Fibroblast of skin of left biceps (primary cell): ENCODE measurements around the gene TMEM176B.

ENCODE experiments used
- DNase-seq, 2 experiments: peaks; one replicate each; pipeline ENCODE4 v3.0.0-alpha.2; 2013; ENCODE audit warnings: low read depth in 2 of 2

The TMEM176B gene

GRCh38 chr7:150799741-150800580 is at the start of gene TMEM176B:
Gene TMEM176B, minus strand, starts transcription at chr7:150800364. Its CDS starts 3,795 bp downstream, at chr7:150796569.
- no peak for DNase-seq

DNA sequence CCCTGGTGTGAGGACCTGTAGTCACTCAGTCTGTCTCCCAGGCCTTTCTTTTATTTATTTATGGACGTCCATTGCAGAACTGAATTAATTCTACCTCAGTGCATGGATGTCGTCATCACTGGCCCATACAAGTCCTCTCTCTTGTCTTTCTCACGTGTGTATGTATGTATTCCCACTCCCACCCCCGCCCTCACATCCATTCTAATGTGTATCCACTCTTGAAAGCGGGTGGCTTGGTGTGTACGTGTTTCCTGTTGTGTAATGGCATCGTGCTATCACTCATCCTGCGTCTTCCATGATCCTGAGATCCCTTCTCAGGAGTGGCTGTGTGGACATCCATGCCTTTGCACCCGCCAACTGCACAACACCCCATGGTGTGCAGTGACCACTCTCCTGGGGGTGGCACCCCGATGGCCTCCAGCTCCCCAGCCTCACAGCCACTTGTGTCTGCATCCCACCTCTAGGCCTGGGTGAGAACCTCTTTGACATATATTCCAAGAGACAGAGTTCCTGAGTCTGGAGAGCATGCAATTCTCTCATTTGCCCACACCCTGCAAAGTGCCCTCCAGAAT is 49.1 kb upstream of the TMEM176B start:
- no peak for DNase-seq

DNA sequence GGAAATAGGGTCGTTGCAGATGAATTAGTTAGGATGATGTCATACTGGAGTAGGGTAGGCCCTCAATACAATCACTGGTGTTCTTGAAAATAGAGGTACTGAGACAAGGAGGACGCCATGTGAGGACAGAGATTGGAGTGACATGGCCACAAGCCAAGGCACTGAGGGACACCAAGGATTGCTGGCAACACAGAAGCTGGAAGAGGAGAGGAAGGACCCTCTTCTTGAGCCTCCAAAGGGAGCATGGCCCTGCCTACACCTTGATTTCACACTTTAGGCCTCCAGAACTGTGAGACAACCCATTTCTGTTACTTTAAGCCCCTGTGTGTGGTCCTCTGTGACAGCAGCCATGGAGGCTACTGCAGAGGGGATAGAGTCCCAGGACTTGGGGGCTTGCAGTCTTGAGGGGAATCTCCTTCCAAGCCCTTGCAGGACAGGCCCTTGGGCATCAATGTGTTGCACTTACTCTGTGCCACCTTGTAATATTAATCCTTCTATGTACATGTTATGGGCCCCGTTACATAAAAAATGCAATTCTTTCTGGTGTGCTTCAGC is 48.5 kb upstream of the TMEM176B start:
- DNase-seq = no peak

- DNase-seq = no peak
Observed at GRCh38 chr7:150848111-150848510, 47.9 kb upstream of the TMEM176B start.

GRCh38 chr7:150847536-150847935 is 47.4 kb upstream of the TMEM176B start:
- no peak for DNase-seq

DNA sequence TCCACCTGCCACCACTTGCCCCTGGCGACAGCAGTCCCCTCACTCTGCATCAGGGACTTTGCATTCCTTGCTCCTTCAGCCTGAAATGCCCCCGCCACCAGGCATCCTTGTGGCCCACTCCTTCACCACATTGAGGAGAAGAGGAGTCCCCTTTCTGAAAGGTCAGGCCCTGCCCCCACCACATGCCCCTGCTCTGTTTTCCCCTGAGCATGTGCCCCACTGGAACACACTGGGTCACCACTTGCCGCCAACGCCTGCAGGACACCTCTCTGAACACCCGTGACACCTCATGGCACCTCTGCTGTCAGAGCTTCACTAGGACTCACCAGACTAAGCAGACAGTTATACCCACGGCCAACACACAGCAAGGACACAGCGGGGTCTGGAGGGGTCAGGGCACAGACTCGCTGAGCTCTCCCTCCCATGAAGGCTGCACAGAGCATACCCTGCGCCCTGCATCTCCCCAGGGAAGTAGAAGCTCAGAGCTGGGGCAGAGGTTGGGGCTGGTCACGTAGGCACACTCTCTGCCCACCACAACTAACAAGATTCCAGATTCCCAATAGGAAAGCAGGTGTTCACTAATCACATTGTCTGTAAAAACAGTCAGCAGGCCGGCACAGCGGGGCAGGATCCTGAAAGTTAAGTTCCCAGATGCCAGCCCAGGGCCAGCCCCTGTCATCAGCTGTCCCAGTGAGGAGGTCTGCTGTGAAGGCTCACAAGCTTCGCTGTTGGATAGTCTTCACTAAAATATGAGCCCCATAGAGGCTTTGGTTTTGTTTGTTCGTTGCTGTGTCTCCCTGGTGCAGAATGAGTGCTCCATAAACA is 46.3 kb upstream of the TMEM176B start:
- no peak for DNase-seq

- no peak for DNase-seq
Observed at GRCh38 chr7:150845421-150845861, 45.3 kb upstream of the TMEM176B start.

- DNase-seq = no peak
Observed at GRCh38 chr7:150842716-150843115, 42.6 kb upstream of the TMEM176B start.

DNA sequence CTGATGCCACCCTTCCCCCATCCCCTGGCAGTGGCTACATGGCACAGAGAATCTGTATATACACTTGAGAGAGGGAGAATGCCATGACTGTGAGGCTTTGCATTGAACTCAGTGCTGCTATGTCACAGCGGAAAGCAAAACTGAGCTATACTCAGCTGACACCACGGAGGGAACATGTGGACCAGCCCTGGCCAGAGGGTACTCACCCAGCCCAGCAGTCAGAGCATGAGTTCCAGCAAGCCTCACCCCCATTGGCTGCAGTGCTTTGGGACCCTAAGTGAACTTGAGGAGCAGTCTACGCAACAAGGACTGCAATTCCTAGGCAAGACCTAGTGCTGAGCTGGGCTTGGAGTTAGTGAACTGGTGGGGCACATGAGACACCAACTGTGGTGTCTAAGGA is 41.9 kb upstream of the TMEM176B start:
- DNase-seq = no peak

- DNase-seq = no peak
Observed at GRCh38 chr7:150838965-150839650, 38.9 kb upstream of the TMEM176B start.

DNA sequence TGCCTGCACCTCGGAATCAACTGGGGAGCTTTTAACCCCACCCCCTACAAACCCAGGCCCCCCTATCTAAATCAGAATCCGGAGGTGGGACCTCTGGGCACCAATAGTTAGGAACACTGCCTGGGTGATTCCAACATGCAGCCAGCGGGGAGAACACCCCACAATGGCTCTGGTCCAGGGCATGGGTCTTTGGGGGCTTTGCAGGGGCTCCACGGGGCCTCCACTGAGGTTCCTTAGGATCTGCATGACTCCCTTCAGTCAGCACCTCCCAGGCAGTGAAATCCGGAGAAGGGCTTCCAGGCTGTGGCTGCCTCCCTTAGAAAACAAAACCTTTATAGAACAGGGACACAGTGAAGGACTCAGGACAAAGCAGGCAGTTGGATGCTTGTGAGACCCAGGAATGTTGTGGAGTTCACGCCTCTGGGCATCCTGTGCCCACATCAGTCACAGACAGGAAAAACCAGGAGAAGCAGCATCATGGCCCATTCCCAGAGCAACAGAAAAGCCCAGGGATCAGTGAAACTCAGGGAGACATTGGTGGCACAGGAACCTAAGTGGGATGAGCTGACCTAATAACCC is 35.6 kb upstream of the TMEM176B start:
- DNase-seq = no peak

GRCh38 chr7:150835019-150835418 is 34.9 kb upstream of the TMEM176B start:
- DNase-seq = no peak

DNA sequence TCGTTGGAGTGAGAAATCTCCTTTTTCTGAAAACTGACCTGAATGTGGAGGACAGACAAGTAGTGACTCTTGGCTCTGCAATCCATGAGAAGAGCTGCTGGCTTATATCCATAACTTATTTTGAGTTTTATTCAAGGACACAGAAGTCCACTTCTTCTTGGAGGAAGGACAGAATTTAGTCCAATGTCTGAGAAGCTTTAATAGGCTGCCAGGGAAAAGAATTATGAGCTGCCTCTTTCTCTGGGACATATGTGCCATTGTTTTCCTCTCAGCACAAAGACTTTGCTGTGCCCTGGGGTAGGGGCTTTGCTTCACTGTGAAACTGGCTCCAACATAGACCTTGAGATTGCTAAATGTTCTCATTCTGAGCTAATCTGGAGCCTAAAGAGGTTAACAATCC is 31.7 kb upstream of the TMEM176B start:
- DNase-seq = no peak

- no peak for DNase-seq
Observed at GRCh38 chr7:150830937-150831336, 30.8 kb upstream of the TMEM176B start.

GRCh38 chr7:150829426-150829825 is 29.3 kb upstream of the TMEM176B start:
- no peak for DNase-seq

GRCh38 chr7:150828384-150828783 is 28.2 kb upstream of the TMEM176B start:
- no peak for DNase-seq

GRCh38 chr7:150826061-150826849 is 26.1 kb upstream of the TMEM176B start:
- DNase-seq = no peak

GRCh38 chr7:150824379-150825177 is 24.4 kb upstream of the TMEM176B start:
- no peak for DNase-seq

GRCh38 chr7:150823484-150824126 is 23.4 kb upstream of the TMEM176B start:
- DNase-seq = no peak
